Adipocyte (in vitro differentiated cells): Measurements from ENCODE around the gene SUCO.

ENCODE experiments used
- DNase-seq: peaks from one replicate; pipeline ENCODE4 v3.0.0-alpha.2; 2015; ENCODE audit warnings: low read depth
- H3K27me3 ChIP-seq: replicated peaks from 2 replicates; pipeline ENCODE4 v1.7.0; 2013; ENCODE audit warnings: mild to moderate bottlenecking, low read length, moderate library complexity; ENCODE audit not compliant: control insufficient read depth, insufficient read depth
- H3K36me3 ChIP-seq: 2 replicates; pipeline ENCODE4 v1.7.0; 2013; ENCODE audit warnings: low read length, mild to moderate bottlenecking, moderate library complexity; ENCODE audit not compliant: control insufficient read depth, insufficient read depth, severe bottlenecking
- H3K4me1 ChIP-seq: 2 replicates; pipeline ENCODE4 v1.7.0; 2013; ENCODE audit warnings: mild to moderate bottlenecking, low read length, moderate library complexity; ENCODE audit not compliant: control insufficient read depth, insufficient read depth
- H3K4me3 ChIP-seq: 2 replicates; pipeline ENCODE4 v1.7.0; 2013; ENCODE audit warnings: mild to moderate bottlenecking, low read length, moderate library complexity
- H3K9ac ChIP-seq: 2 replicates; pipeline ENCODE4 v1.7.0; 2013; ENCODE audit warnings: mild to moderate bottlenecking, low read length, moderate library complexity
- H3K9me3 ChIP-seq: 2 replicates; pipeline ENCODE4 v1.7.0; 2013; ENCODE audit warnings: mild to moderate bottlenecking, low read length, moderate library complexity; ENCODE audit not compliant: control insufficient read depth

Gene SUCO, protein sequence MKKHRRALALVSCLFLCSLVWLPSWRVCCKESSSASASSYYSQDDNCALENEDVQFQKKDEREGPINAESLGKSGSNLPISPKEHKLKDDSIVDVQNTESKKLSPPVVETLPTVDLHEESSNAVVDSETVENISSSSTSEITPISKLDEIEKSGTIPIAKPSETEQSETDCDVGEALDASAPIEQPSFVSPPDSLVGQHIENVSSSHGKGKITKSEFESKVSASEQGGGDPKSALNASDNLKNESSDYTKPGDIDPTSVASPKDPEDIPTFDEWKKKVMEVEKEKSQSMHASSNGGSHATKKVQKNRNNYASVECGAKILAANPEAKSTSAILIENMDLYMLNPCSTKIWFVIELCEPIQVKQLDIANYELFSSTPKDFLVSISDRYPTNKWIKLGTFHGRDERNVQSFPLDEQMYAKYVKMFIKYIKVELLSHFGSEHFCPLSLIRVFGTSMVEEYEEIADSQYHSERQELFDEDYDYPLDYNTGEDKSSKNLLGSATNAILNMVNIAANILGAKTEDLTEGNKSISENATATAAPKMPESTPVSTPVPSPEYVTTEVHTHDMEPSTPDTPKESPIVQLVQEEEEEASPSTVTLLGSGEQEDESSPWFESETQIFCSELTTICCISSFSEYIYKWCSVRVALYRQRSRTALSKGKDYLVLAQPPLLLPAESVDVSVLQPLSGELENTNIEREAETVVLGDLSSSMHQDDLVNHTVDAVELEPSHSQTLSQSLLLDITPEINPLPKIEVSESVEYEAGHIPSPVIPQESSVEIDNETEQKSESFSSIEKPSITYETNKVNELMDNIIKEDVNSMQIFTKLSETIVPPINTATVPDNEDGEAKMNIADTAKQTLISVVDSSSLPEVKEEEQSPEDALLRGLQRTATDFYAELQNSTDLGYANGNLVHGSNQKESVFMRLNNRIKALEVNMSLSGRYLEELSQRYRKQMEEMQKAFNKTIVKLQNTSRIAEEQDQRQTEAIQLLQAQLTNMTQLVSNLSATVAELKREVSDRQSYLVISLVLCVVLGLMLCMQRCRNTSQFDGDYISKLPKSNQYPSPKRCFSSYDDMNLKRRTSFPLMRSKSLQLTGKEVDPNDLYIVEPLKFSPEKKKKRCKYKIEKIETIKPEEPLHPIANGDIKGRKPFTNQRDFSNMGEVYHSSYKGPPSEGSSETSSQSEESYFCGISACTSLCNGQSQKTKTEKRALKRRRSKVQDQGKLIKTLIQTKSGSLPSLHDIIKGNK (N-terminal part only)

DNA sequence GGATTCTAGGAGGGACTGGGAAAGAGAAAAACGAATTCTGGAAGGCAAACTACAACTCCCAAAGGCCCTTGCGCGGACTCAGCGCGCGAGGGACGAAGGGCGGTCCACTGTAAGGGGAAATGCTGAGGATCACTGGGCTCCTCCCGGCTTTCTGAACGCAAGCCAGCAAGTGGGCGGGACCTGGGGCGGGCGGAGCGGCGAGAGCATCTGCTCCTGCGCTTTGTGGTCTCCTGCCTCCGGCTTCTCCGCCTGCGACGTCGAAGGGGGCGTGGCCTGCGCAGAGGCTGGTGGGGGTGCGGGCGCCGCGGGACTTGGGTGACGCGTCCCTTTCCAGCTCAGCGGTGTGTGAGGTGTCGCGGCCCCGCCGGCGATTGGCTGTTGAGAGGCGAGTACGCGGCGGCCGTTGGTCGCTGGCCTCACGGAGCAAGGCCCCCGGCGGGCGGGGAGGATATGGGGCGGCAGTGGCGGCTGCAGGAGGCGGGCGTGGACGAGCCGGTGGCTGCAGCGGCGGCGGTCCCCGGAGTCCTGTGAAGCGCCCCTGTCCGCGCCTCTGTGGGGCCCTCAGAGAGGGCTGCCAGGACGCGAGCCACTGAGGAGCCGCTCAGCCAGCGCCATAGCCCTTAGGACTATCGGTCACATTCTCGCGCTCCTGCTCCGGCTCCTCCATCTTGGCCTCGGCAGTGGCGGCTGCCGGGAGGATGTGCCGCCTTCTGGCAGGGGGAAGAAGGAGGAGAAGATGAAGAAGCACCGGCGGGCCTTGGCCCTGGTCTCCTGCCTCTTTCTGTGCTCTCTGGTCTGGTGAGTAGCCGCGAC lies at the start of gene SUCO:
Gene SUCO, plus strand, starts transcription at position 451 of the 813 bp plus-strand sequence. Its CDS starts 286 bp downstream, at position 737.
- peak within 1 kb of the TSS; percentile 98 for H3K4me3 ChIP-seq
- H3K9ac ChIP-seq: peak within 1 kb of the TSS; percentile 95
- no peaks in the 10 kb centered on the region for H3K9me3 ChIP-seq
- peaks cover 29% of the 10 kb centered on the region for H3K4me1 ChIP-seq
- DNase-seq: peak; percentile 99
- H3K27me3 ChIP-seq: no peaks in the 10 kb centered on the region
- no peaks in the 10 kb centered on the region for H3K36me3 ChIP-seq

- H3K4me3 ChIP-seq: no peak overlapping the region
- DNase-seq: peak; percentile 13
- H3K4me1 ChIP-seq: no peaks in the 10 kb centered on the region
- no peaks in the 10 kb centered on the region for H3K36me3 ChIP-seq
- H3K9ac ChIP-seq: no peak overlapping the region
- H3K27me3 ChIP-seq: peaks cover 24% of the 10 kb centered on the region
- H3K9me3 ChIP-seq: peaks cover 3% of the 10 kb centered on the region
These were observed 49.5 kb upstream of the SUCO start for GRCh38 chr1:172483448-172483847.

- no peak for DNase-seq
- Histone ChIP-seq H3K9me3 (peaks cover 3% of the 10 kb centered on the region), H3K9ac (no peak overlapping the region), H3K4me3 (no peak overlapping the region), H3K4me1 (no peaks in the 10 kb centered on the region), H3K27me3 (peaks cover 28% of the 10 kb centered on the region), H3K36me3 (no peaks in the 10 kb centered on the region)
These were observed 48.7 kb upstream of the SUCO start for GRCh38 chr1:172484252-172484651.

DNA sequence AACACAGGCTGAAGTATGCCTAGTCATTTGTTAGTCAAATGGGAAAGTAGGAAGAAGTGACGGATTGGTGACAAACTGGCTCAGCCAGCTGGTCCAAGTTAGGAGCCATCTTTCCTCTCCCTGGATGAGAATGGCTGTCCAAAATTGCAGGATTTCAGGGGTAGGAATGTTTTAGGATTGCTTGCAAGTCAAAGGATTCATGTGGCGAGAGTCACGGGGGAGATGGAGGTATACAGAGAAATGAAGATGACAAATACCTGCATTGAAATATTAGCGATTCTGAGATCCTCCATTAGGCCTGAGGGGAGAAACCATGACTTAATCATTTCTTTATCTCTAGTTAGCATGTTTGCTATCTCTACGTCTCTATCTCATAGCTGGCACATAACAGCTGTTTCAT lies 47.3 kb upstream of the SUCO start:
- peaks cover 3% of the 10 kb centered on the region for H3K9me3 ChIP-seq
- no peaks in the 10 kb centered on the region for H3K36me3 ChIP-seq
- H3K4me1 ChIP-seq: no peaks in the 10 kb centered on the region
- no peak overlapping the region for H3K4me3 ChIP-seq
- no peak for DNase-seq
- H3K27me3 ChIP-seq: peaks cover 26% of the 10 kb centered on the region
- H3K9ac ChIP-seq: no peak overlapping the region

GRCh38 chr1:172486805-172487454 lies 46.0 kb upstream of the SUCO start:
- no peak for DNase-seq
- Histone ChIP-seq H3K27me3 (peaks cover 25% of the 10 kb centered on the region), H3K4me3 (no peak overlapping the region), H3K9ac (no peak overlapping the region), H3K4me1 (no peaks in the 10 kb centered on the region), H3K36me3 (no peaks in the 10 kb centered on the region), H3K9me3 (peaks cover 3% of the 10 kb centered on the region)

- no peak overlapping the region for H3K4me3 ChIP-seq
- no peak for DNase-seq
- no peaks in the 10 kb centered on the region for H3K4me1 ChIP-seq
- no peaks in the 10 kb centered on the region for H3K36me3 ChIP-seq
- H3K27me3 ChIP-seq: peaks cover 28% of the 10 kb centered on the region
- H3K9me3 ChIP-seq: peaks cover 3% of the 10 kb centered on the region
- H3K9ac ChIP-seq: no peak overlapping the region
These were observed 45.4 kb upstream of the SUCO start for GRCh38 chr1:172487550-172487949.

DNA sequence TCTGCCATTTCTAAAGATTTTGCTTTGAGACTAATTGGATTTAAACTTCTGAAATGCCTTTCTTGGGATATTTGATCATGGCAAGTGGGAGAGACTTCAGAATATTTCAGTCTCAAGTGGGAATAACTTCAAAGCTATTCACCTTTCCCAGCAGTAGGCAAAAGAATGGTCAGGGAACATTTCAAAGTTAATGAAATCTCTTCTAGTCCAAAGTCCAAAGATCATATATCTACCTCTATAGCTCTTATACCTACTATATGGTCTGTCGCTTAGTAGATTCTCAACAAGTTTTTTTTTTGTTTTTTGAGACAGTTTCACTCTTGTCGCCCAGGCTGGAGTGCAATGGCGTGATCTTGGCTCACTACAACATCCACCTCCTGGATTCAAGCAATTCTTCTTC lies 44.6 kb upstream of the SUCO start:
- Histone ChIP-seq H3K9me3 (peaks cover 3% of the 10 kb centered on the region), H3K27me3 (peaks cover 28% of the 10 kb centered on the region), H3K4me3 (no peak overlapping the region), H3K9ac (no peak overlapping the region), H3K36me3 (no peaks in the 10 kb centered on the region), H3K4me1 (no peaks in the 10 kb centered on the region)
- no peak for DNase-seq

- Histone ChIP-seq H3K36me3 (no peaks in the 10 kb centered on the region), H3K9ac (no peak overlapping the region), H3K4me3 (no peak overlapping the region), H3K4me1 (no peaks in the 10 kb centered on the region), H3K9me3 (no peaks in the 10 kb centered on the region), H3K27me3 (peaks cover 32% of the 10 kb centered on the region)
- DNase-seq: peak; percentile 66
These were observed 43.1 kb upstream of the SUCO start for GRCh38 chr1:172489847-172490246.

GRCh38 chr1:172492421-172492820 lies 40.5 kb upstream of the SUCO start:
- Histone ChIP-seq H3K4me3 (no peak overlapping the region), H3K4me1 (peaks cover 9% of the 10 kb centered on the region), H3K9me3 (no peaks in the 10 kb centered on the region), H3K9ac (no peak overlapping the region), H3K27me3 (peaks cover 31% of the 10 kb centered on the region), H3K36me3 (no peaks in the 10 kb centered on the region)
- no peak for DNase-seq

DNA sequence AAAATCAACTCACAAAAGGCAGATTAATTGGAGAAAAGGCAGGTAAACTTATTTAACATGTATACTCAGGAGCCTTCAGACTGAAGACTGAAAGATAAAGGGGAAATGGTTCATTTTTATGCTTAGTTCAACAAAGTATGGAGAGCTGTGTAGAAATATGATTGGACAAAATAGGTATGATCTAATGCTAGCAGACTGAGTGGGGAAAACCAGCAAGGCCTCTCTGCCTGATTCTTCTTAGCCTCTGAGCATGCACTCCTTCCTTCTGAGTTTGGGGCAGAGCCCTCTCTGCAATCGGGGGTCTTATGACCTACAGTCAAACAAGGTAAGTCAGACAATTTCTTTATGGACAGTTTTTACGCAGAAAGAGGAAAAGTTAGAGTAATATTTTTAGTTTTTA lies 38.8 kb upstream of the SUCO start:
- H3K4me3 ChIP-seq: no peak overlapping the region
- H3K9ac ChIP-seq: no peak overlapping the region
- peaks cover 15% of the 10 kb centered on the region for H3K4me1 ChIP-seq
- peaks cover 16% of the 10 kb centered on the region for H3K27me3 ChIP-seq
- DNase-seq: no peak
- no peaks in the 10 kb centered on the region for H3K9me3 ChIP-seq
- H3K36me3 ChIP-seq: no peaks in the 10 kb centered on the region
